Daoy (cell line): Measurements from ENCODE around the gene PPP2R2B. TPM values are rescaled to one million over a fixed set of nuclear protein-coding genes. Genes with fewer than 3 reads are reported as not detected.
"Not testable (repeated sequence)": the region's sequence is repeated elsewhere in the genome, so short reads cannot be mapped to it uniquely, and the experiment has no call there.

Experiments
- DNase-seq: peaks from one replicate; pipeline ENCODE4 v3.0.0-alpha.2; 2015; ENCODE audit warnings: low read depth
- total RNA-seq: library from RNA; depleted of rRNA; stranded (reverse); fragments of >200 nt; shearing (Covaris generic); gene quantifications from 2 replicates; pipeline ENCODE4 v1.2.3, GENCODE V29; 2014

PPP2R2B gene
- total RNA-seq, 1 experiment from 2014 or later: 5.0 TPM

DNA sequence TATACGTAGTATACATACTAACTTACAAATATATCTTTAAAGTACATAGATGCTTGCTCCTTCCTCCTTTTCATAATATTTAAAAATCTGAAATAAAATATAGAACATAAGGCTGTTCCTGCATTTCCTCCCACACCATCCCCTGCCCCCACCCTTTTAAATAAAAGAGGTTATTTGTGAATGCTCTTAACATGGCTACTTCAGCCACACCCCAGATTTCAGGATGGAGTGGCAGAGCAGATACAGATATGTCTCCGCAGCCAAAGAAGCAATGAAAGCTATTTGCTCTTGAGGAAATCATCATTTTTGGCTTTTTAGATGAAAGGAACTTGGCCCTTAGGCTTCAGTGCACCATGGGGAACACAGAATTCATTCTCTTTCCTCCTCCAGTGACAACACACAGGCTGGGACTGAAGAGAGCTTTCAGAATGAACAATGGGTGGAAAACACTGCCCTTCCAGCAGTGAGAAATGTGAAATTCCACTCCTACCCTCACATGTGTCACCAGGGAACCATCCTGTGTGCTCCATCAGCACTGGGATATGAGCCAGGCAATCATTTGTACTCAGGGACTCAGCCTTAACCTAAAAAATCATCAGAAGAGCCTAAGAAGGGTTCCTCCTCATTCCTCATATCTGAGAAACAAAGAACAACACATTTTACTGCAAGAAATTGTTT is 134.3 kb downstream of the PPP2R2B start:
- peak; percentile 46 for DNase-seq

DNA sequence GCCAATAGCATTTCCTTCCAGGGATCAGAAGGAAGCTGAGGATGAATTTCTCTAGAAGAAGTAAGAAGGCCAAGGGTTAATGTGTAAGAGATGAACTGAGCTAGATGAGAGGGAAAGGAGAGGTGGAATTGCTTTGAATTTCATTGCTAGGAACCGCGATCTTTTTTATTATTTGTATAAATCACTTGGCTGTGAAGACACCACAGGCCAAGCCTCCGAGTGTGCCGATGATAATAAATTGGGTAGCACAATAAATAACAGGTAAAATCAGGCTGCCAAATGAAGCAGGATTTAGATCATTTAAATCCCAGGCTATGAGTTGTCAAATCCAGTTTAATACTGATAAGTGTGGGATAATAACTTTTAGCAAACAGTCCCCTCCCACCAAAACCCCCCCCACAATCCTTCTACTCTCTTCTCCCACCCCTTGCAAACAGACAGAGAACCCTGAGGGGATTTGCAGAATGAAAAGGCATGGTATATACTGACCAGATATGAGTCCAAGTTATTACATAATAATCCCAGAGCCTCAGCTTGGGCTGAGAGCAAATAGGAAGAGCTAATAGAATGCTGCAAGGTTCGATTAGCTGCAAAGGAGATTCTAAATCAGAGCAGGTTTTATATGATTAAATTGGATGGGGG is 143.5 kb downstream of the PPP2R2B start:
- no peak for DNase-seq

DNA sequence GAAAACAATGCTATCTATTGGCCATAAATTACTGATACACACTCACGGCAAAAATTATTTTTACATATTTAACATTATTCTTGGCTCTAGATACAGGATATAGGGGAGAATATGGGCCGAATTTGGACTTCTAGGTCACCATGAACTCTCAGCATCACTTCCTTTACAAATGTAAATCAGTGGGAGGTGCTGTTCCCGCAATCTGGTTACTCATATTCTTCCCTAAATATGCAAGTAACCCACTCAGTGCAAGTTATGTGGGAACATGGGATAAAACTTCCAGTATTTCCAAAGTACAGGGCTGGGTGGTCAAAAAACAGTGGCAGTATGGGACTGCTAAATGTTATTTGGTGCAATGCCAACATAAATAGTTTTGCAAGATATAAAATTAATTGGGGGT is 145.6 kb downstream of the PPP2R2B start:
- peak; percentile 14 for DNase-seq

DNA sequence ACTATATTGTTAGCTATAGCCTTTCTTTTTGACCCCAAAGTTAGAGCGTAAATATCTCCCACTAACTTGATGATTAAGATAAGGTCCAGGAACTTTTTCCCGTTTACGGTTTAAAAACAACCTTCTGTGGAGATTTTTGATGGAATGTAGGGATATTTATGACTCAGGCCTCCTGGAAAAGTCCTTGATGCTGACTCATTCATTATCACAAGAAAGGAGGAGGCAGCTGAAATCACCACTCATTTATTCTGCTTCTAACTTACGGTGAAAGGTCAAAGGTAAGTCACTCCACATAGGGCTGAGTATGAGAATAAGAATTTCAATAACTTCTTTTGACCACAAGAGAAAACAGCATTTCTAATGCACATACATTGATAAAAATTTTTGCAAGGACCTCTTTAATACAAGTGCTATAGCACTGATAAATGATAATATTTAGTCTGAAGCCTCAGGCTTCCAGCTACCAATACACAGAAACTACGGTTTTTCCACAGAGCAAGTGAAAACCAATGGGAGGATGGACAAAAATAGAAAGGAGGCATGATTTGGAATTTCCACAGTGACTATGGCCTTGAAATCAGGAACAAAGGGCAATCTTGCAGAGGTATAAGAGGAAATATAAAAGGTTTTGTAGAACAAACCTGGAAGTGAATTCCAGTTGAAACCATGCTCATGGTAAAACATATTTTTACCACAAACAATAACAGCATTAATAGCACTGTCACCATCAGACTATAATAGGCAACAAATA is 146.5 kb downstream of the PPP2R2B start:
- DNase-seq: peak; percentile 85

DNA sequence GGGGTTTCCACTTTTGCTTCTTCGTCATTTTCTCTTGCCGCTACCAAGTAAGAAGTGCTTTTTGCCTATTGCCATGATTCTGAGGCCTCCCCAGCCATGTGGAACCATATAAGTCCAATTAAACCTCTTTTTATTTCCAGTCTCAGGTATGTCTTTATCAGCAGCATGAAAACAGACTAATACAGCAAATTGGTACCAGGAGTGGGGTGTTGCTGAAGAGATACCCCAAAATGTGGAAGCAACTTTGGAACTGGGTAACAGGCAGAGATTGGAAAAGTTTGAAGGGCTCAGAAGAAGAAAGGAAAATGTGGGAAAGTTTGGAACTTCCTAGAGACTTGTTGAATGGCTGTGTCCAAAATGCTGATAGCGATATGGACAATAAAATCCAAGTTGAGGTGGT is 149.8 kb downstream of the PPP2R2B start:
- DNase-seq: not testable (repeated sequence)

DNA sequence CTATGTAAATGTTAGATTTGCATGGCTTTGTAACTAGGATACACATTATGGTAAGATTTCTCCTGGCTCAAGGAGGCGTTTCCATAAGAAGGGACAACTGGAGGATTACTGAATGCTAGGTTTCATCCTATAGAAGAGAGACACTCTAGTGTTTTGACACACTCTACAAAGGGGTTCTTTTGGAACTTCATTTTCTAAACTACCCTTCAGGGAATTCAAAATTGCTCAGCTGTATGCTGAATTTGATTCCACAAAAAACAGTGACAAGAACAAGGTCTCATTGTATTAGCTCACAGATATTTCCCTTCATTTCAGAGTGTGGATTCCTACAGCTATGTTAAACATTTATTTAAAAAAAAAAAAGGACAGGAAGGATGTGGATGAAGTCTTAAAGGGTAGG is 151.7 kb downstream of the PPP2R2B start:
- DNase-seq: no peak

DNA sequence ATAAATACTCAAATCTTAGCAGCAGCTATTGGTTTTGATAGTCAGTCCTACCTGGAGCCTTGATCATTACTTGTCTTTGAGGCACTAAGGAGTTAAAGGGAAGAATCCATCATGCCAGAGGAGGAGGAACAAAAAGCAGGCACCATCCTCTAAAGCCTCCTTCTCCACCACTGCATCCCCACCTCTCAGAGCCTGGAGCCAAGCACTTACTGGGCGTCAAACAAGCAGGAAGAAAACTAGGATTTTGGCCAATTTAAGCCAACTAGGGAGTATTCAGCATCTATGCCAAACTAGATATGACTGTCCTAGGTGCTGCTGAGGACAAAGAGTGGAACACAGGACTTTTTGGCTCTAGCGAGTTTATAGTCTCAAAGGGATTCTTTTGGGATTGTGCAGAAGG is 152.5 kb downstream of the PPP2R2B start:
- DNase-seq: no peak

DNA sequence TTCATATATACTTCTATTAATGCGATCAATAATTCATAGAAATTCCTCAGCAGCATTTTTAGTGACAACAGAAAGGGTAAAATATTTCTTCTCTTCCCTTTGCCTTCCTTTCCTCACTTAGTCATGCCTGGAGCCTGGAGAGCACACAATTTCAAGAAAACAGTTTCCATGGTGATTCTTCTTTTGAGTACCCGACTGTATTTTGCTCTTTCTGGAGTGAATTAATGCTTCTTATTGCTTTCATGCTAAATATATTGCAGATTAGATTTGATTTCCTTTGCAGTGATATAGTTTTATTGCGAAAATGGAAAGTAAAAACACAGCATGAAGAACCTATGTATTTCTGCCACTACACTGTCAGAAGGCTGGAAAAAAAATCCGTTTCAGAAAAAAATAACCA is 153.5 kb downstream of the PPP2R2B start:
- DNase-seq: no peak

DNA sequence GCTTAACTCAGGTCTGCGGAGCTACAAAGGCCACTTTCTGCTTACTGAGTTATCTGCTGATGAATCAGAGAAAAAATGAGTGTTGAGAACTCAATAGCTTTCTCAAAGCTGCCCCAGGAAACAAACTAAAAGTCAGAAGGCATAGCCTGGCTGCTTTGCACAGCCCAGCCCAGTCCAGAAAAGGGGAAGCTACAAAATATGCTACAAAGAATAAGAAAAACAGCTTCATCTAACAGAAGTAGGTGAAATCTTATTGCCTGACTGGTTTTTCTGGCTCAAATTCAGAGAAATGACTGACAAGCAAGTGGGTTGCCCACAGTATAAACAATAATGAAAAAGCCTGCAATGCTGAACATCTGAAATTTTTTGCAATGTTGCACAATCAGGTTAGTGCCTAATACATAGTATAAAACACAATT is 156.2 kb downstream of the PPP2R2B start:
- DNase-seq: no peak

DNA sequence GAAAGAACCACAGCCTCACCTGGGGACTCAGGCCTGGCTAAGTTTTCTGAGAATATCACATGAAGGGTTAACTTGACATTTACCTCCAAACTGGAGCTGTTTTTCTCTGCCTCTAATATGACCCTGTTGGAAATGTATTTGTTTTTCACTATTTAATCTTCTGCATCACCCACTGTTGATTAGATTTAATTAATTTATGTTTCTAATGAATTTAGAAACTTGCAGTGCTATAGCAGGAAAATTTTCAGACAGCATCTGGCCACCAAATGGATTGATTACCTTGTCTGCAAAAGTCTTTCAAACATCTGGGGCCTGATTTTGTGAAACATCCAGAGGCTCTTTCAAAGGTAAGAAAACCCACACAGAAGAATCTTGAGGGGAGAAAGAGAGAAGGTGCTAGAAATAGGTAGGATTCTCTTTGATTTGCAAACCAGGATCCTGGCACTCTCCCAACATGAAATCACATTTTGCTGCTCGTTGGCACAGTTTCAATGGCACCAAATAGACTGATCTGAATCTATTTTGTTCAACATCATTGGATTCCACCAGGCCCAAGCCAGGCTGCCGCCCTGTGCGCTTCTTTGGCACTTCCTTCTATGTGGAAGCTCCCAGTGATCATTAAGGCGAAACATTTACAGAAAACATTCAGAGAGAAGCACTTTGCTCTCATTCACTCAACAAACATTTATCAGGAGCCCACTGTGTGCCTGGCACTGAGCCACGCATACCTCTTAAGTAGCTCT is 157.3 kb downstream of the PPP2R2B start:
- no peak for DNase-seq

DNA sequence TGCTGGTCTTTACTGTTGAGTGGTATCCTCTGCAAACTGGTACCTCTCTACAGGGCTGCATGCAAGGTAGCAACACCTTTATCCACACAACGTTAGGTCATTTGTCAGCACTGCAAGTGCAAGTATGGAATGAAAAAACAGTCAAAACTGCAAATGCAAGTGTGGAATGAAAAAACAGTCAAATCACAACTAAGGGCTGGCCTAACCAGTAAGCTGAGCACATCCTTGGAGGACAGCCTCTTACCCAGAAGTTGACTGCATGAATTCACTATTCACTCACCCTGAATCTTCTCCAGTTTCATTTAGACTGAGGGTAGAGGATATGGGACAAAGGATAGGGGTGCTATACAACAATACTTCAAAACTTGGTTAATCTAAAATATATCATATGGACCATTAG is 158.4 kb downstream of the PPP2R2B start:
- no peak for DNase-seq

DNA sequence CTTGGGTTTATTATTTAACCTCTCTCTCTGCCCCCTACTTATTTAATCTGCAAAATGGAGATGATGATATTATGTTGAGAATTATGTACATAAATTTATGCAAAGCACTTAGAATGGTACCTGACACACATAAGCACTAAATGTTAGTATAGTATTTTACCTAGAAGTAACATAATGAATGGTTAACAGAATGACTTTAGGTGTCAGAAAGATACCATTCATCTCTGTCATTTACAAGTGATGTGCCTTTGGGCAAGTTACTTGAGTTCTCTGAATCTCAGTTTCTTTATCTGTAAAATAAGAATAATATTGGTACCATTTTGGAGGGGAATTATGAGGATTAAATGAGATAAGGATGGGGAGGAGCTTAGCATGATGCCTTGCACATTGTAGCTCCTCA is 159.4 kb downstream of the PPP2R2B start:
- DNase-seq: no peak

DNA sequence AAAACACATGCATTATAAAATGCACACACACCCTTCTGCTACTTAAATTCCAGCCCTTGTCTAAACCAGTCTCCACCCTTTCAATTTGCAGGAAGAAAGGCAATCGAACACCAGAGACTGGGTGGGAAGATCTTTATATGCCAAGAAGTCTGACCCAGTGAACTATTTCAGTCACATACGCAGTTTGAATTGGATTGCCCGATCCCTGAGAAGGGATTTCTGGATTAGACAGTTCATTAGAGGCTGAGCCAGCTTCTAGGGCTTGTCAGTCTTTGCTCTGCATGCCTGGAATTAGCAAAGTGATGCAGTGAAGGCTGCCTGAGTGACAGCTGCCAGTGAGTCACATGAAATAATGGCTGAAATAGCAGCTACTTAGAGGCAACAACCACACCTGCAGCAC is 159.9 kb downstream of the PPP2R2B start:
- DNase-seq: no peak

DNA sequence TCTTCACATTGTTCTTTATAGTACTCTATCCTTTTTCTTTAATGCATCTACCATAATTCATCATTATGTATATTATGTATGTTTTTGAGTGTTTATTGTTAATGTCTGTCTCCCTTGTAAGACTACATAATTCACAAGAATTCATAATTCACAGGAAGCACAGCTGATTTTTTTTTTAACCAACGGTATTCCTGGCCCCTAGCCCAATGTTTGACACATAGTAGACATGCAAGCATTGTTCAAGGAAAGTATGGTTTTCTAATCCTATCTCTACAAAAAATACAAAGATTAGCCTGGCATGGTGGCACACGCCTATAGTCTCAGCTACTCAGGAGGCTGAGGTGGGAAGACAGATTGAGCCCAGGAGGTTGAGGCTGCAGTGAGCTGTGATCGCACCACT is 160.6 kb downstream of the PPP2R2B start:
- no peak for DNase-seq

DNA sequence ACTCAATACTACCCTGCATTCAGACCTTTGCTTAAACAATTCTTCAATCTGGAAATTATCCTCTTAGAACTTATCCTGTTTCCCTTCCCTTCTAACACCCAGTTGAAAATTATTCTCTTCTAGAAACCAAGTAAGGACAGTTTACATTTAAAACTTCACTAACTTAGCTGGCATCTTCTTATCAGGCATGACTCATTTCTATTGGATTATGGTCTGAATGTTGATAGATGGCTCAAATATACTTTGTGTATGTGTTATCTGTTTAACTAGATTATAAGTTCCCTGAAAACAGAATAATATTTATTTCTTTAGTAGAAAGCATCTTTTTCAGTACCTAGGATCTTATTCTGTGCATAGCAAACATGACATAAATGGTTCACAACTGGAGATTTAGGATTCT is 161.9 kb downstream of the PPP2R2B start:
- DNase-seq: no peak

DNA sequence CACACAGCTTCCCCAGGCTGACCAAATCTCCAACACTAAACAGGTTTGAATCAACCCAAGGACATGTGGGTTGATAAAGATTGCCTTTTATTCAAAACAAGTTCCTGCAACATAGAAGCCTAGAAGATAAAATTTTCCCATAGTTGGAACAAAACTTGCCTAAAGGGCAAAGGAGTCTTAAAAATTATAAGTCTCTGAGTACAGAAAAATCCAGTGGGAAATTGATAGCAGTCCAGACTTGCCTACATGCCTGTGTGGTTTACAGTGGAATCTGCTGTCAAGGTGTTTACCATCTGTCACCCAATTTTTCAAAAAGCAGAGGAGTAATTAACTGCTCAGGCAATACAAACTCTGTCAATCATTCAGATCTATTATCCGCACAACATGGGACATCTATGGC is 168.2 kb downstream of the PPP2R2B start:
- no peak for DNase-seq

DNA sequence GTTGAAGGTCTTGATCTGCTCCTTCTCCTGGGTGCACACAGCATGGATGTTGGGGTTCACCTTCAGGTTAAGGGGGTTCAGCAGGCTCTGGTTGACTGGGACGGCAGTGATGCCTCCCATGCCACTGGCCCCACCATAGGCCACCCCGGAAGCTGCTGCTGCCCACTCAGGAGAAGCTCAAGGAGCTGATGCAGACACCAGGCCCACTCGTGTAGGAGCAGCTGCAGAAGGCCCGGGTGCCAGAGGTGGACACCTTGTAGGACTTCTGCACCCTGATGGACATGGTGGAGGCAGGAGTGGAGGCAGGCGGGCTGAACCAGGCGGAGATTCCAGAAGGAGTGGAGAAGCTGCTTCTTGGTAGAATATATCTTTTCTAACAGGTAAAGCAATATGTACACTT is 171.2 kb downstream of the PPP2R2B start:
- DNase-seq: no peak

DNA sequence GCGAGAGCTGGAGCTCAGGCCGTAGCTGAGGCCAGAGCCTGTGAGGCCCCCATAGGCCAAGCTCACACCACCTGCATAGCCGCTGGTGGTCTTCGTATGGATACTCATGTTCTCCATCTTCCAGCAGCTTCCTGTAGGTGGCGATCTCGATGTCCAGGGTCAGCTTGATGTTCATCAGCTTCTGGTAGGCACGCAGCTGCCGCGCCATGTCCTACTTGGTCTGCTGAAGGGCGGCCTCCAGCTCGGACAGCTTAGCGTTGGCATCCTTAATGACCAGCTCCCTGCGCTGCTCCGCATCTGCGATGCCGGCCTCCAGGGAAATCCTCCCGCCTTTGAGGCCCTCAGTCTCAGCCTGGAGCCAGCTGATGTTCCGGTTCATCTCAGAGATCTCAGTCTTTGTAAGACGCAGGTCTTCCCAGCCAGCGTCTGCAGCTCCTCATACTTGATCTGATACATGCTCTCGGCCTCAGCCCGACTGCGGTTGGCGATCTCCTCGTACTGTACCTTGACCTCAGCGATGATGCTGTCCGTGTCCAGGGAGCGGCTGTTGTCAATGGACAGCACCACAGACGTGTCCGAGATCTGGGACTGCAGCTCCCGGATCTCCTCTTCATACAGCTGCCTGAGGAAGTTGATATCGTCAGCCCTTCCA is 172.1 kb downstream of the PPP2R2B start:
- no peak for DNase-seq

DNA sequence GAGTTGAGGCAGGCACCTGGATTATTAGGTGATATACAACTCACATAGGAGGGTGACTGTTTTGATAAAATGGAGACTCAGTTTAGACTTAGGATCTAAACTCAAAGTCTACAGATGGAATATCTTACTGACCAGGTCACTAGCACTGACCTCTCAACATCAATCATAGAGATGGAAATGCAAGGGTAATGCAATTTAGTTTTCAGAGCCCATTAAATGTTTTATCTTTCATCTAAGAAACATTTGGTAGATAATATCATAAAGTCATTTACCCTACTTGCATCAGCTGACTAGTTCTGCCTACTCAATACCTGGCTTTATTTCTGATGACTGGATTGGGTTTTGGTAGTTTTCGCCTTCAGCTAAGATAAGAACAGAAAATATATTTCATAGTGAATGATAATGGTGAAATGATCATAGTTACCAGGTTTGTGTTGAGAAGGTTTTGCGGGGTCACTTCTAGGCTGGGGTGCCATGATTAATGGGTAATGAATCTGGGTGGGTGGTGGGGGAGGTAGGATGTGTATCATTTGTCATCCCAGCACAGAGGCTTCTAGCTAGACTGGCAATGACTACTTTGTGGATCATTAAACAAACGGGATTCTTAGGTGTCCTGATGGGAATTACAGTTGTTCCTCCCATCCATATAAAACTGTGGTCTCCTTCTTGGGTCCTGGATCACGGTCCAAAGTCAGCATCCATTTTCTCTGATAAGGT is 173.4 kb downstream of the PPP2R2B start:
- no peak for DNase-seq

DNA sequence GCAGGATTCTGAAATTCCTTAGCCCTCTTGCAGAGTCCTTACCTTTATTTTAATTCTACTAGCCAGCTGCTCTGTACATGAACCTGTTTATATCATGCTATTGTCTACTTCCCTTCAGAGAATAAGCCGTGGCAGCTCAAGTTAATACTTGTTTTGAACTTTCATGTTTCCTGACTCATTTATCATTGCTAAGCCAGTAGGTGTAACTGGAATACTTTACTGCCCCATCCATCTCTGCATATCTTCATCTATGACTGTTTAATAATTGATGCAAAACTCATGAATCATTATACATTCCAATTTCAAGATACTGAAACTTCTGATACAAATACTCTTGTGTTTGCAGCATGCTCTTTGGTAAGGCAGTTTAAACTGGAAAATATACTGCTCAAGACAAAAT is 174.7 kb downstream of the PPP2R2B start:
- no peak for DNase-seq

DNA sequence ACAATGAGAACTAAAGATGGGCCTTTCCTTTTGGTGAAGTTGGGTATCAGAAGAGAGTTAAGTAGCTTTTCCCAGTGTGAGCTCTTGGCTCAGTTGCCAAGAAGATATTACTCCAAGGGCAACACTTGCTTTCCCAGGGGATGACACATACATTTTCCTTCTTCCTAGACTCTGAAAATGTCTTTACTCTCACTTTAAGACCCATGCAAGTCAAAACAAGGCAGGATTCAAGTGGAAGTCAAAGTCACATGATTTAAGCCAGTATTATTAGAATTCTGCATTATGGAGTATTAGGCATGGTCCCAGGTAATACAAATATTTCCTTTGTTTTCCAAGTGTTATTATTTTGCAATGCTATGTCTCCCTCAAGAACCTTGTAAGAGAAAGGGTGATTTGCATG is 175.1 kb downstream of the PPP2R2B start:
- no peak for DNase-seq
